ENCODE results near the gene RAPH1.
"Not testable (repeated sequence)": the region's sequence is repeated elsewhere in the genome, so short reads cannot be mapped to it uniquely, and the experiment has no call there.

RAPH1 gene

GRCh38 chr2:203547356-203547755 lies 12.3 kb upstream of the RAPH1 start:
- DNase-seq, result no peak

GRCh38 chr2:203544402-203544801 lies 9.3 kb upstream of the RAPH1 start:
- no peak for DNase-seq

- DNase-seq, result no peak
Measured at GRCh38 chr2:203543898-203544328, 8.8 kb upstream of the RAPH1 start.

- not testable (repeated sequence) for DNase-seq
Measured at GRCh38 chr2:203540598-203540997, 5.5 kb upstream of the RAPH1 start.

- not testable (repeated sequence) for DNase-seq
Measured at GRCh38 chr2:203538237-203538636, 3.1 kb upstream of the RAPH1 start.

GRCh38 chr2:203536586-203536951 lies 1.5 kb upstream of the RAPH1 start:
- DNase-seq, result not testable (repeated sequence)

- no peak for DNase-seq
Measured at GRCh38 chr2:203535784-203536585, 884 bp upstream of the RAPH1 start.

- peak; percentile 41 for DNase-seq
Measured at GRCh38 chr2:203534621-203535077, 452 bp downstream of the RAPH1 start.

- DNase-seq, result peak; percentile 49
Measured at GRCh38 chr2:203533676-203534591, 1.2 kb downstream of the RAPH1 start.

GRCh38 chr2:203532957-203533658 lies 2.0 kb downstream of the RAPH1 start:
- DNase-seq, result no peak

GRCh38 chr2:203527719-203528118 lies 7.4 kb downstream of the RAPH1 start:
- no peak for DNase-seq

GRCh38 chr2:203513268-203513667 lies 21.8 kb downstream of the RAPH1 start:
- DNase-seq, result not testable (repeated sequence)

GRCh38 chr2:203510941-203511305 lies 24.2 kb downstream of the RAPH1 start:
- DNase-seq, result no peak

GRCh38 chr2:203510256-203510940 lies 24.7 kb downstream of the RAPH1 start:
- DNase-seq, result no peak

- DNase-seq, result not testable (repeated sequence)
Measured at GRCh38 chr2:203503460-203503859, 31.6 kb downstream of the RAPH1 start.

- DNase-seq, result no peak
Measured at GRCh38 chr2:203501873-203502272, 33.2 kb downstream of the RAPH1 start.

- no peak for DNase-seq
Measured at GRCh38 chr2:203500951-203501350, 34.1 kb downstream of the RAPH1 start.

GRCh38 chr2:203500297-203500696 lies 34.8 kb downstream of the RAPH1 start:
- DNase-seq, result no peak

GRCh38 chr2:203498161-203498560 lies 36.9 kb downstream of the RAPH1 start:
- no peak for DNase-seq

GRCh38 chr2:203492965-203493364 lies 42.1 kb downstream of the RAPH1 start:
- no peak for DNase-seq

GRCh38 chr2:203490391-203490790 lies 44.7 kb downstream of the RAPH1 start:
- DNase-seq, result no peak

- no peak for DNase-seq
Measured at GRCh38 chr2:203489531-203489930, 45.6 kb downstream of the RAPH1 start.

Measured in CD4-positive, alpha-beta T cell treated with Interleukin-10 for 1 hour (primary cell).